ENCODE results near the gene JMJD7.

GRCh38 chr15:41847981-41848380 is 20.1 kb downstream of the JMJD7 start:
- TF ChIP-seq CEBPB (tag; IDR thresholded peaks at IDR 0.05) (no peak), CREB1 (IDR thresholded peaks at IDR 0.05) (no peak), CREB1 (CRISPR knock-in tag; IDR thresholded peaks at IDR 0.05) (no peak), GABPA (tag; conservative IDR thresholded peaks at IDR 0.05; ENCODE audit: low read depth) (no peak), SRF (CRISPR knock-in tag; IDR thresholded peaks at IDR 0.05) (no peak), ZNF121 (CRISPR knock-in tag; conservative IDR thresholded peaks at IDR 0.05) (no peak), EZH2 (IDR thresholded peaks at IDR 0.05; ENCODE audit: borderline replicate concordance, low read depth, low read length) (no peak), REST (IDR thresholded peaks at IDR 0.05; ENCODE audit: borderline replicate concordance) (no peak), REST (CRISPR knock-in tag; IDR thresholded peaks at IDR 0.05; ENCODE audit: low read depth) (no peak)
- TF ChIP-seq, protein P1, sequence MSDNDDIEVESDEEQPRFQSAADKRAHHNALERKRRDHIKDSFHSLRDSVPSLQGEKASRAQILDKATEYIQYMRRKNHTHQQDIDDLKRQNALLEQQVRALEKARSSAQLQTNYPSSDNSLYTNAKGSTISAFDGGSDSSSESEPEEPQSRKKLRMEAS (CRISPR knock-in tag; IDR thresholded peaks at IDR 0.05), result no peak
